C4-2B (cell line): ENCODE data around the gene PDP2.

Experiments used
- CTCF ChIP-seq: fragments of 450-650 bp; conservative IDR thresholded peaks from 2 replicates; pipeline ENCODE4 v1.5.1; 2017; ENCODE audit warnings: mild to moderate bottlenecking
- ZFX ChIP-seq: fragments of 450-650 bp; IDR thresholded peaks from 2 replicates; pipeline ENCODE4 v1.6.1; 2017

GRCh38 chr16:66891360-66891759 lies 11.0 kb downstream of the PDP2 start:
- no peak for TF ChIP-seq CTCF
- no peak for TF ChIP-seq ZFX
